ENCODE data around the gene OR5C1.

GRCh38 chr9:122777052-122777451, 11.7 kb upstream of the OR5C1 start:
- TF ChIP-seq CTCF (IDR thresholded peaks at IDR 0.05) (no peak), POLR2A (IDR thresholded peaks at IDR 0.05) (no peak)
